ENCODE measurements around the gene ZNF888.

The ZNF888 gene

DNA sequence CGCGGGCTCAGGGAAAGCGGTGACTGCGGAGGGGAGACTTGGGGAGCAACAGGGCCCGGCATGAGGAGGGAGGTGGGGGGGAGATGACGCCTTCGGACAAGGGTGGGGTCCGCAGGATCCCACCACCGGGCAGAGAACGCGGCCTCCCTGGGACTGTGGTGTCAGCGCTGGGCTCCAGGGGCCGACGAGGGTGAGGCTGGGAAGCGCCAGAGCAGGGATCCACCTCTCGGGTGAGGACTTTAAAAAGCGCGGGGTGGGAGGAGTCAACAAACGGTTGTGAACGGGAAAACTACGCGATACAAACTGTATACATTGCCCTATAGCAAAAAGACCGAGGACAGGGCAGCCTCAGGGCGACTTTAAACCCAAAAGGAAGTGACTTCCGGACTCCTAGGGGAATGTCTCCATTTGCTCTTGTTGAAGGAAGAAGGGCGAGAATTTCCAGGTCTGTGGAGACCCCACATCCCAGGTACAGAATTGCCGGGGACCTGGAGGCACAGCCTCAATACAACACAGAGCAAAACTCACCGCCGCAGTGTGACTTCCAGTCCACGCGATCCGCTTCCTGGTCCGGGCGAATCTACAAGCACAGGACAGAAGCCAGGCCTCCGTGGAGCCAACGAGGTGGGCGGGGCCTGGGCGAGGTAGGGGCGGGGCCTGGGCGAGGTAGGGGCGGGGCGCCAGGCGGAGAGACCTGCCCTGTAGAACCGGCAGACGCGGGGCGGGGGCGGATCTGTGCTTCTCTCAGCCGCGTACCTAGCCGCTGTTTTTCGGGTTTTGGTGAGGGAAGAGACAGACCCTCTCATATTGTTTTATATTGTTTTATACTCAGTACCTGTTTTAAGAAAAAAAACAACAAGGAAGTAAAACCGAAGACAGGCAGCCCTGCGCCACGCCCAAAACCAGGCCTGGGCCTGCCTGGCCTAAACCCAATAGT is at the start of gene ZNF888:
ZNF888 (minus strand) TSS at position 588 of the 937 bp plus-strand sequence. CDS start 5,555 bp downstream, outside the sequence.
- no peaks in the 10 kb centered on the region for H3K27me3 Mint-ChIP-seq
- intact Hi-C loops (cut with micrococcal nuclease), result loop anchor here (1.0 to 5.0 kb wide), 3 partner anchors 20 to 39 kb away; partner anchors contain the start of genes ZNF320 and ZNF816
- H3K4me3 Mint-ChIP-seq, result peak within 1 kb of the TSS; percentile 81
- peaks cover 34% of the 10 kb centered on the region for H3K36me3 Mint-ChIP-seq (ENCODE audit: low read depth)
- H3K9me3 Mint-ChIP-seq, result no peaks in the 10 kb centered on the region
- H3K27ac Mint-ChIP-seq, result peak within 1 kb of the TSS; percentile 94
- H3K4me1 Mint-ChIP-seq (ENCODE audit: low read depth), result peaks cover 42% of the 10 kb centered on the region

DNA sequence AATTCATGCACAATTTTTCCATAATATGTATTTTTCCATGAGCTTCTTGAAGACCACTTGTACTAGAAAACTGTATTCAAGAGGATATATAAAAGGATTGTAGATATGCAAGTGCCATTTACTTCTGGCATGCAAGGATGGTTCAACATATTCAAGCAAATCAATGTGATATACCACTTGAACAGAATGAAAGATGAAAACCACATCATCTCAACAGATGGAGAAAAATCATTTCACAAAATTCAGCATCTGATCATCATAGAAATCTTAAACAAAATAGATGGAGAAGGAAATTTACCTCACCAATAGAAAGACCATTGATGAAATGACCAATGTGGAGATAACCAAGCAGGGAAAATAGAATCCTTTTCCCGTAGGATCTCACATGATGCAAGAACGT is 44.5 kb upstream of the ZNF888 start:
- Mint-ChIP-seq H3K27ac (no peak overlapping the region), H3K9me3 (peaks cover 64% of the 10 kb centered on the region), H3K4me3 (no peak overlapping the region), H3K4me1 (ENCODE audit: low read depth) (peaks cover 8% of the 10 kb centered on the region), H3K36me3 (ENCODE audit: low read depth) (peaks cover 9% of the 10 kb centered on the region), H3K27me3 (no peaks in the 10 kb centered on the region)
- intact Hi-C loops (cut with micrococcal nuclease), result loop anchor here (10.0 kb wide), 1 partner anchor 227 kb away; the partner anchor contains the start of gene ZNF665

DNA sequence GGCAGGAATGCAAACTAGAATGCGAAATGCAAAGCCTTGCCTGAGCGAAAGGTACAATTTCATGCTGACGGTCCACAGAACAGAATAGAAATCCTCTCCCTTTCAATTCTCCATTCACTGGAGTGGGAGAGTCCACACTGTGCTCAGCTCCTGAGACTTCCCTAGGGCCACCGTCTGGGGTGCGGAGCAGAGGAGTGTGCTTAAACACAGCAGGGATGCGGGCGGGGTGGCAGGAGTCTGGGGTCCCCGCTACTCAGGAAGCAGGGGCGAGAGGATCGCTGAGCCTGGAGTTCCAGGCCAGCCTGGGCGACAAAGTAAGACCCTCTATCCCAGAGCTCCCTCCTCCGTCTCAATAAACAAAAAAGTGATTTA is 40.0 kb upstream of the ZNF888 start:
- peaks cover 33% of the 10 kb centered on the region for H3K36me3 Mint-ChIP-seq (ENCODE audit: low read depth)
- intact Hi-C loops (cut with micrococcal nuclease), result loop anchor here (2.0 to 10.0 kb wide), 3 partner anchors 41 to 232 kb away; partner anchors contain the start of genes ZNF320, ZNF665 and ZNF888
- peaks cover 50% of the 10 kb centered on the region for H3K9me3 Mint-ChIP-seq
- peak overlapping the region; percentile 91 for H3K27ac Mint-ChIP-seq
- peaks cover 20% of the 10 kb centered on the region for H3K4me1 Mint-ChIP-seq (ENCODE audit: low read depth)
- H3K27me3 Mint-ChIP-seq, result no peaks in the 10 kb centered on the region
- H3K4me3 Mint-ChIP-seq, result peak overlapping the region; percentile 99

DNA sequence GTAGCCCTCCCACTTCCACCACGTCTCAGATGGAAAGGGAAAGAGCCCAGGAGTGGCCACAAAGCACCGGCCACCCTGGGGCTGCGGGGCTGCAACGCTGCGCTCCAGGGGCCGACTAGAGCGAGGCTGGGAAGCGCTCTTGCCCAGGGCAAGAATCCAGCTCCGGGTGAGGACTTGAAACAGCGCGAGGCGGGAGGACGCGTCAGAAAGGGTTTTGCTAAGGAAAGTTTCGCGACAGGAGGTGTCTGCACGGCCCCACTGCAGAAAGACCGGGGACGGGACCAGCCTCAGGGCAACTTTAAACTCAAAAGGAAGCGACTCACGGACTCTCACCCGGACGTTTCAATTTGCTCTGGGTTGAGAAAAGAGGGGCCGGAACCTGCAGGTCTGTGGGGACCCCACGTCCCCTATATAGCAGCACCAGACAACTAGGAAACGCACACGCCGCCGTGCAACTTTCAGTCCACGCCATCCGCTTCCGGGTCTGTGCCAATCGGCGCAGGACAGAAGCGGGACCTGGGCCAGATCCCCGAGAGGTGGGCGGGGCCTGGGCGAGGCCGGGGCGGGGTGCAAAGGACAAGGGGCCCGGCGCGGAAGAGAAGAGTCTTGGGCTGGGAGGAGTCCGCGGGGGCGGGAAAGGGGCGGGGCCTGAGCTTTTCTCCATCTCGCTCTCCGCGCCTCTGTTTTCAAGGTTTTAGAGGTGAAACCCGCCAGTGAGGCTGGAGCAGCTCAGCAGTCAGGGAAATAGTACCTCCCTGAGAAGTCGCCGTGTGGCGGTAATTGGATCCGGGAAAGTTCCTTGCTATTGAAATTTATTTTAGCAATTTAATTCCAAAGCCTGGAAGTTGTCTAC is 39.4 kb upstream of the ZNF888 start, which contains the start of gene ZNF816:
ZNF816 (minus strand) TSS at position 488 of the 853 bp plus-strand sequence. CDS start 6,792 bp downstream, outside the sequence.
- Mint-ChIP-seq H3K4me1 (ENCODE audit: low read depth) (peaks cover 20% of the 10 kb centered on the region), H3K27me3 (no peaks in the 10 kb centered on the region)

DNA sequence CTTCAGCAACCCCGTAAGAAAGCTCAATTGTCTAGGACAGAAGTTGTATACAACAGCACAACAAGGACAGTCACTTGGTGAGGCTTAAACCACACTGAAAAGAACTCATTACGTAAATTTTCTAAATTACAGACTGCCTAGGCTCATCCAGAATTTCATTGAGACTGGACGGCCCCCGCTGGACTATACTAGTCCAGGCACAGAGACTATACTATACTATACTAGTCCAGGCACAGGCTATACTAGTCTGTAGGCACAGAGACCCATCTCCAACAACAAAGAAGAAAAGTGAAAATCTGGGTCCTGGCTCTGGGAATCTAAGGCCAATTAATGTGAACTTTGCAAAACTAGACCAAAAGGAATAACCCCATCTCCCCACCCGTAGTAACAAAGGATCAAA is 38.8 kb upstream of the ZNF888 start:
- Mint-ChIP-seq H3K4me1 (ENCODE audit: low read depth) (peaks cover 20% of the 10 kb centered on the region), H3K27me3 (no peaks in the 10 kb centered on the region), H3K36me3 (ENCODE audit: low read depth) (peaks cover 46% of the 10 kb centered on the region), H3K9me3 (peaks cover 52% of the 10 kb centered on the region), H3K27ac (peak overlapping the region; percentile 91), H3K4me3 (peak overlapping the region; percentile 99)
- intact Hi-C loops (cut with micrococcal nuclease), result loop anchor here (1.0 to 10.0 kb wide), 4 partner anchors 20 to 233 kb away; partner anchors contain the start of genes ZNF320, ZNF665 and ZNF888

More for the DNA sequence above, 39.4 kb upstream of the ZNF888 start, which contains the start of gene ZNF816:
- intact Hi-C loops (cut with micrococcal nuclease), result loop anchor here (1.0 to 10.0 kb wide), 4 partner anchors 20 to 232 kb away; partner anchors contain the start of genes ZNF320, ZNF665 and ZNF888
- peak within 1 kb of the TSS; percentile 91 for H3K27ac Mint-ChIP-seq
- H3K9me3 Mint-ChIP-seq, result peaks cover 52% of the 10 kb centered on the region
- H3K4me3 Mint-ChIP-seq, result peak within 1 kb of the TSS; percentile 99
- peaks cover 39% of the 10 kb centered on the region for H3K36me3 Mint-ChIP-seq (ENCODE audit: low read depth)

DNA sequence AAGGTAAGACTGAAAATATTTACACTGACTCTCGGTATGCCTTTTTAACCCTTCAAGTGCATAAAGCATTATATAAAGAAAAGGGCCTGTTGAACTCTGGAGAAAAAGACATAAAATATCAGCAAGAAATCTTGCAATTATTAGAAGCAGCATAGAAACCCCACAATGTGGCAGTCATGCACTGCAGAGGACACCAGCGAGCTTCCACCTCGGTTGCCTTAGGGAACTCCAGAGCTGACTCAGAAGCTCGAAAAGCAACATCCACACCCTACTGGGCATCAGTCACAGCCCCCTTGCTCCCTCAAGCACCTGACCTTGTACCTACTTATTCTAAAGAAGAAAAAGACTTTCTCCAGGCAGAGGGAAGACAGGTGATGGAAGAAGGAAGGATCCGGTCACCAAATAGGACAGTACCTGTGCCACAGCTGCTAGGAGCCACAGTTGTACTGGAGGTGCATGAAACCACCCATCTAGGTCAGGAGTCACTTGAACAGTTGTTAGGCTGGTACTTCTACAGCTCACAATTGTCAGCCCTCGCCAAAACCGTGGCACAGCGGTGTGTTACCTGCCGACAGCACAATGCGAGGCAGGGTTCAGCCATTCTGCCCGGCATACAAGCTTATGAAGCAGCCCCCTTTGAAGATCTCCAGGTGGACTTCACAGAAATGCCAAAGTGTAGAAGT is 36.5 kb upstream of the ZNF888 start:
- intact Hi-C loops (cut with micrococcal nuclease), result loop anchor here (5.0 to 10.0 kb wide), 2 partner anchors 37 to 235 kb away; partner anchors contain the start of genes ZNF665 and ZNF888

DNA sequence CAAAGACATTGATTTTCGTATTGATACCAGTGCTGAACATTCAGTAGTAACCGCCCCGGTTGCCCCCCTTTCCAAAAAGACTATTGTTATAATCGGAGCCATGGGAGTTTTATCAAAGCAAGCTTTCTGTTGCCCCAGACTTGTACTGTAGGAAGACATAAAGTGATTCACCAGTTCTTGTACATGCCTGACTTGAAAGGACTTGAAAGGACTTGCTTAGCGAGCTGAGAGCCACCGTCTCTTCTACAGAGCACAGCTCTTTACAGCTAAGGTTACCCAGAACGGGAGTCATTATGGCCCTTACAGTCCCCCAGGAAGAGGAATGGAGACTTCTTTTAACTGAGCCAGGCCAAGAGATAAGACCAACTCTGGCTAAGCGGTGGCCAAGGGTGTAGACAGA is 34.4 kb upstream of the ZNF888 start:
- H3K4me3 Mint-ChIP-seq, result no peak overlapping the region
- no peak overlapping the region for H3K27ac Mint-ChIP-seq
- intact Hi-C loops (cut with micrococcal nuclease), result no loop called here
- H3K36me3 Mint-ChIP-seq (ENCODE audit: low read depth), result peaks cover 88% of the 10 kb centered on the region
- H3K9me3 Mint-ChIP-seq, result peaks cover 77% of the 10 kb centered on the region
- H3K4me1 Mint-ChIP-seq (ENCODE audit: low read depth), result peaks cover 11% of the 10 kb centered on the region
- H3K27me3 Mint-ChIP-seq, result no peaks in the 10 kb centered on the region

More for the DNA sequence above, 36.5 kb upstream of the ZNF888 start:
- Mint-ChIP-seq H3K27ac (no peak overlapping the region), H3K9me3 (peaks cover 63% of the 10 kb centered on the region), H3K36me3 (ENCODE audit: low read depth) (peaks cover 68% of the 10 kb centered on the region), H3K27me3 (no peaks in the 10 kb centered on the region), H3K4me3 (no peak overlapping the region), H3K4me1 (ENCODE audit: low read depth) (peaks cover 20% of the 10 kb centered on the region)

DNA sequence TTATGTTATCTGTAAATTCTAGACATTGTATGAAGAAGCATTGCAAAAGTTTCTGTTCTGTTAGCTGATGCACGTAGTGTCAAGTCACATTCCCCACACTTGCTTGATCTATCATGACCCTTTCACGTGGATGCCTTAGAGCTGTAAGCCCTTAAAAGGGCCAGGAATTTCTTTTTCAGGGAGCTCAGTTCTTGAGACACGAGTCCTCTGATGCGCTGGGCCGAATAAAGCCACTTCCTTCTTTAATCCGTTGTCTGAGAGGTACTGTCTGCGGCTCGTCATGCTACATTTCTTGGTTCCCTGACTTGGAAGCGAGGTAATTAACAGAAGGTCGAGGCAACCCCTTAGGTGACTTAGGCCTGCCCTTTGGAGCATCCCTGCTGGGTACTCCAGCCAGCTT is 33.7 kb upstream of the ZNF888 start:
- intact Hi-C loops (cut with micrococcal nuclease), result no loop called here
- Mint-ChIP-seq H3K27me3 (no peaks in the 10 kb centered on the region), H3K4me1 (ENCODE audit: low read depth) (peaks cover 7% of the 10 kb centered on the region), H3K36me3 (ENCODE audit: low read depth) (peaks cover 89% of the 10 kb centered on the region), H3K4me3 (no peak overlapping the region), H3K27ac (no peak overlapping the region), H3K9me3 (peaks cover 84% of the 10 kb centered on the region)

DNA sequence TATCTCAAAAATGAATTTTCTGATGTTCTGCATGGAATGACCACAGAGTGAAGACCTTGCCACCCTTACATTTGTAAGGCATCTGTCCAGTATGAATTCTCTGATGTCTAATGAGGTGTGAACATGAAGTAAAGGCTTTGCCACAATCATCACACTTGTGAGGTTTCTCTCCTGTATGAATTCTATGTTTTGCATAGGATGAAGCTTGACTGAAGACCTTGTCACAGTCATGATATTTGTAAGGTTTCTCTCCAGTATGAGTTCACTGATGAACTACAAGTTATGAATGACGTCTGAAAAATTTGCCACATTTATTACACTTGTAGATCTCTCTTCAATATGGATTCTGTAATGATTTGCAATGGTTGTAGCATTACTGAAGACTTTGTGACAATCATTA is 26.2 kb upstream of the ZNF888 start:
- peaks cover 9% of the 10 kb centered on the region for H3K27me3 Mint-ChIP-seq
- H3K9me3 Mint-ChIP-seq, result peaks cover 78% of the 10 kb centered on the region
- H3K27ac Mint-ChIP-seq, result no peak overlapping the region
- no peaks in the 10 kb centered on the region for H3K4me1 Mint-ChIP-seq (ENCODE audit: low read depth)
- intact Hi-C loops (cut with micrococcal nuclease), result no loop called here
- H3K4me3 Mint-ChIP-seq, result no peak overlapping the region
- H3K36me3 Mint-ChIP-seq (ENCODE audit: low read depth), result peaks cover 61% of the 10 kb centered on the region

DNA sequence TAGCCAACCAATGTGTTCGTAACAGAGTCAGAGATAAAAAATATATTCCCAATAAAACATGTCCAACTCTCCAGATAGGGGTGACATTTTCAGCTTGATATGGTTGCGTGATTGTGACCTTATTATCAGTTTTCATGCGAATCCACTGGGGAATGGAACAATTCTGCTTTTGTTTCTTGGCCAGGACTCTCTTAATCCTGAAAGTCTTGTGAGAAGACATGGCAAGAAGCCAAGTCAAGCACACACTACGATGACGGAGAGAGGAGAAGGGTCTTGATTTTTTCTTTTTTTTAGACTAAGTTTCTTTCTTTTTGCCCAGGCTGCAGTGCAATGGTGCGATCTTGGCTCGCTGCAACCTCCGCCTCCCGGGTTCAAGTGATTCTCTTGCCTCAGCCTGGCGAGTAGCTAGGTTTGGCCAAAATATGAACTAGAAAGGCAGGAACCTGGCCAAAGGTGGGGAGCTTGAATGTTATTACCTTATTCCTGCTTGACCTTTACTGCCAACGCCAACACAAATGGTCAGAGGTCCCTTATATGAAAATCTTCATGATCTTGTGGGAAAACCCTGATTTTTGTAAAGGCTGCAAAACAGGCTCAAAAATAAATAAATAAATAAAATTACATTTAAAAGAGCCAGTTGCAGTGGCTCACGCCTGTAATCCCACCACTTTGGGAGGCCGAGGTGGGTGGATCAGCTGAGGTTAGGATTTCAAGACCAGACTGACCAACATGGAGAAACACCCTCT is 25.0 kb upstream of the ZNF888 start:
- peaks cover 13% of the 10 kb centered on the region for H3K27me3 Mint-ChIP-seq
- peaks cover 49% of the 10 kb centered on the region for H3K36me3 Mint-ChIP-seq (ENCODE audit: low read depth)
- intact Hi-C loops (cut with micrococcal nuclease), result no loop called here
- H3K27ac Mint-ChIP-seq, result no peak overlapping the region
- H3K4me1 Mint-ChIP-seq (ENCODE audit: low read depth), result no peaks in the 10 kb centered on the region
- H3K9me3 Mint-ChIP-seq, result peaks cover 74% of the 10 kb centered on the region
- H3K4me3 Mint-ChIP-seq, result no peak overlapping the region

DNA sequence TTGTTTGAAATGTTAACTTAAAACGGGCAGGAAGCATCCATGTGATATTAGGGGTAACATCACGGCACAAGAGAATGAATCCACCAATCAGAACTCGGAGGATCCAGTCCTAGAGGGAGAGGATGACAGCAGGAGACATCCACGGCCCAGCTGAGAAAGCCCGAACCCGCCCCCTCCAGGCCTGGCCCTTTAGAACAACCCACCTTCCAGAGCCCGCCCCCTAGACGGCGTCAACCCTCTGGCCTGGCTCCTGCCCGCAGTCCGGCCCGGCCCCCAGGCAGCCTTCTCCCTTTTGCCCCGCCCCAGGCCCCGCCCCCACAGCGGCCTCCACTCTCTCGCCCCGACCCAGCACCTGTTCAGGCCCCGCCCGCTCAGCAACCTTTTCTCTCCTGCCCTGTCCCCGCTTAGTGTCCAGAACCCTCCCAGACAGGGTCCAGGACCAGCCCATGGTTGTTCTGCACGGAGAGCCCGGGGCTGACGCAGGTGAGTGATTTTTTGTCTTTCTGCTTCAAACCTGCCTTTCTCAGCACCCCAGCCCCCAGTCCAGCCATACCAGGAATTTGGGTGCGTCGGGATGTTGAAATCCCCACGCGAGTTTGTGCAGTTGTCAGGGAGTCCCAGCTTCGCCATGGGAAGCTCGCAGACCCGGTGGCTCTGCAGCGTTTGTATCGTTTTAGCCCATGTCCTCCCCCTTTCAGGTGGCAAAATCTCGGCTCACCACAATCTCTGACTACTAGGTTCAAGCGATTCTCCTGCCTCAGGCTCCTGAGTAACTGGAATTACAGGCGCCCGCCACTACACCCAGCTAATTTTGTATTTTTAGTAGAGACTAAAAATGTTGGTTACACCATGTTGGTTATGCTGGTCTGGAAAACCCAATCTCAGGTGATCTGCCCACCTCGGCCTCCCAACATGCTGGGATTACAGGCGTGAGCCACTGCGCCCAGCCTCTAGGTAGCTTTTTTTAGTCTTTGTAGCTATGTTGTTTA is 23.4 kb upstream of the ZNF888 start:
- intact Hi-C loops (cut with micrococcal nuclease), result no loop called here
- peaks cover 42% of the 10 kb centered on the region for H3K36me3 Mint-ChIP-seq (ENCODE audit: low read depth)
- peaks cover 13% of the 10 kb centered on the region for H3K27me3 Mint-ChIP-seq
- H3K4me1 Mint-ChIP-seq (ENCODE audit: low read depth), result peaks cover 5% of the 10 kb centered on the region
- no peak overlapping the region for H3K27ac Mint-ChIP-seq
- H3K9me3 Mint-ChIP-seq, result peaks cover 61% of the 10 kb centered on the region
- H3K4me3 Mint-ChIP-seq, result no peak overlapping the region

Measured in dendritic cell treated with granulocyte-macrophage colony-stimulating factor and Interleukin-4, amounts not matched to agents 40 ng/mL and 50 ng/mL, for 4 days (primary cell).